SK-MEL-5 (cell line): ENCODE results near the gene SYCP2. TPM values are rescaled to one million over a fixed set of nuclear protein-coding genes. Genes with fewer than 3 reads are reported as not detected.

Source experiments
- DNase-seq: peaks from one replicate; pipeline ENCODE4 v3.0.0-alpha.2; 2016; ENCODE audit warnings: low read depth, low spot score
- in situ Hi-C: cut with HindIII; loops from 2 replicates; pipeline ENCODE4 v1.10.0; 2016; ENCODE audit warnings: low sequenced_read_pairs, high pct_unique_total_duplicates, low pct_unique_long_range_greater_than_20kb
- total RNA-seq: library from RNA; depleted of rRNA; stranded (reverse); fragments of >200 nt; shearing (Covaris generic); gene quantifications from 2 replicates; pipeline ENCODE4 v1.2.3, GENCODE V29; 2014

SYCP2 gene
- total RNA-seq, 1 experiment from 2014 or later = 4.9 TPM

DNA sequence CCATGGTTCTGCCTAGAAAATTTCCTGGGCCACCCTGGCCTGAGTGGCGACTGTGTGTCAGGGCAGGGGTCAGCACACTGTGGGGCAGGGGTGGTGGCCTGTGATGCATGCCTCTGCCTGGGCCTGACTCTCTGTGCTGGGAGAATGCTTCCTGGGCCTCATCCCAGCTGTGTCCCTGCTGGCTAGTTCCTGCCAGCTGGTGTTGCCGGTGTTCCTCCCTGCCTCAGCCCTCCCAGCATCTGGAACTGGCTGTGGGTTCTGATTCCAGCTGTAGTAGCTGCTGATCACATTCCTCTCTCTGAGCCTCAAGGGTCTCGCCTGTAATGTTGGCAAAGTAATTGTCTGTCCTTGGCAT lies 101.5 kb downstream of the SYCP2 start:
- DNase-seq = no peak
- in situ Hi-C loops = no loop called here

- in situ Hi-C loops = no loop called here
- no peak for DNase-seq
Observed at GRCh38 chr20:59831024-59831915, 102.2 kb downstream of the SYCP2 start.

DNA sequence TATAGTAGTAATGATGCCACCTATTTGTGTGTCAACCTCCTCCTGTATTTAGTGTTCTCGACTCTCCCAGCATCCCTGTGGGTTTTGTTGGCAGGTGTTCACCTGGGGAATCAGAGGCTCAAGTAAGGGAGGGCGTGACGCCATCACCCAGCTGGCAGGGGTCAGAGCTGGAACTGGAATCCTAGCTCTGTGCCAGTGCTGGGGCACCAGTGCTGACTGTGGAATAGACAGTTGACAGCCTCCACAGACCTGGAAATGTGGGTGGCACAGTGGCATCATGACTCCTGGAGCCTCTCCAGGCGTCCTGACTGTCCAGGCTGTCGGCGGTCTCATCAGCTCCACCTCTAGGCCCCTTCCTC lies 102.8 kb downstream of the SYCP2 start:
- in situ Hi-C loops = no loop called here
- DNase-seq = no peak

GRCh38 chr20:59829786-59830664 lies 103.4 kb downstream of the SYCP2 start:
- in situ Hi-C loops = no loop called here
- DNase-seq = no peak

GRCh38 chr20:59829054-59829785 lies 104.2 kb downstream of the SYCP2 start:
- in situ Hi-C loops = no loop called here
- no peak for DNase-seq

GRCh38 chr20:59828125-59829053 lies 105.0 kb downstream of the SYCP2 start:
- in situ Hi-C loops = no loop called here
- DNase-seq = no peak

GRCh38 chr20:59827138-59828056 lies 106.0 kb downstream of the SYCP2 start:
- in situ Hi-C loops = no loop called here
- no peak for DNase-seq

- DNase-seq = no peak
- in situ Hi-C loops = no loop called here
Observed at GRCh38 chr20:59825944-59826759, 107.3 kb downstream of the SYCP2 start.

DNA sequence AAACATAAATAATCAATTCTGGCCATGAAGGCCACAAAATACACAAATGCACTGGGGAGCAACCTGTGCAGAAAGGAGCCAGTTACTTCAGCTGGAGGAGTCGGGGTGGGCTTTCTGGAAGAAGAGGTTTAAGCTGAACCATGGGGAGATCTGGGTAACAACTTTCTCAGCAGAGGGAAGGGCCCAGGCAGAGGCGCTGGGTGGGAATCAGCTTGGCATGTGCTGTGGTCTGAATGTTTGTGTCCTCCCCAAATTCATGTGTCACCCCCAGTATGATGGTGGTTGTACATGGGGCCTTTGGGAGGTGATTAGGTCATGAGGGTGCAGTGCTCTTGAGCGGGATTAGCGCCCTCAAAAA lies 107.9 kb downstream of the SYCP2 start:
- in situ Hi-C loops = no loop called here
- no peak for DNase-seq

- in situ Hi-C loops = no loop called here
- no peak for DNase-seq
Observed at GRCh38 chr20:59824711-59825562, 108.5 kb downstream of the SYCP2 start.

- in situ Hi-C loops = no loop called here
- no peak for DNase-seq
Observed at GRCh38 chr20:59823491-59824259, 109.8 kb downstream of the SYCP2 start.

GRCh38 chr20:59823030-59823423 lies 110.4 kb downstream of the SYCP2 start:
- in situ Hi-C loops = no loop called here
- DNase-seq = no peak

- in situ Hi-C loops = no loop called here
- no peak for DNase-seq
Observed at GRCh38 chr20:59822291-59823029, 111.0 kb downstream of the SYCP2 start.
